Measurements from ENCODE around the gene DNAH7.
A peak's percentile ranks its signal among the peaks of the same experiment; 100 is the strongest.
"Not testable (repeated sequence)": the region's sequence is repeated elsewhere in the genome, so short reads cannot be mapped to it uniquely, and the experiment has no call there.

The DNAH7 gene

DNA sequence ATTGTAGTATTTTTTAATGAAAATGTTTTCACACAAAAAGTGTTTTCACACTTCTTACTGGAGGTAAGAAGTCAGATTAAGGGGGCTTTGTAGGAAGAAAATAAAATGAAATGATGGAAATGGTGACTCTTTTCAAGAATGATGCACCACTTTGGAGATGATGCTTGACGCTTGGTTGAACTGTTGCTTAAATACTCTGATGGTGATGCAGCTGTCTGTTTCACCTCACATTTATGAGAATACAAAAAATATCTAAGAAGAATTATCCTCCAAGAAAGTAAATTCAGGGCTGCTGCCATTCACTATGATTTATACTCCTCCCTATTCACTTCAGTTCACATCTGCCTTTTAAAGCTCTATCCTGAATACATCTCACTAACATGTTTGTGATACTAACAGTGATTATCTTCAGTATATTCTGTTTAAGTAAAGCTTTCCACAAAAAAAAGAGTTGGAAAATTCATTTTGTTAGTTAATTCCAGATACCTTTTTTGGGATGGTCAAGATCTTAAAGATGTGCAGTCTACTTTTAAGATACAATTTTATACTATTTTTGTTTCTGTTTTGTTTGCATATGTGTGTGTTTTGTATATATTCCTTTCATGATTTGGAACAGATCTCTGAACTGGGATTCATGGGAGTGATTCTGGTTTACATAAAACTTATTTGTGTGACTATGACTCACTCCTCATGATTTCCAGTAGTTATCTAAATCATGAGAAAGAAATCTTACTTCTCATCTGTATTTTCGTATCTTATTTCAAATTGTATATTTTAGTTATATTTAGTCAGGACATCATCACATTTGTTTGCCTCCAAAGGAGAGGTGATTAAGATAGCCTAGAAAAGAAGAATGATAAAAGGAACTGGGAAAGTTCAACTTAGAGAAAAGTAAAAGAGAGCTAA, 358.5 kb downstream of the DNAH7 start:
- DNase-seq: peak; percentile 81

DNA sequence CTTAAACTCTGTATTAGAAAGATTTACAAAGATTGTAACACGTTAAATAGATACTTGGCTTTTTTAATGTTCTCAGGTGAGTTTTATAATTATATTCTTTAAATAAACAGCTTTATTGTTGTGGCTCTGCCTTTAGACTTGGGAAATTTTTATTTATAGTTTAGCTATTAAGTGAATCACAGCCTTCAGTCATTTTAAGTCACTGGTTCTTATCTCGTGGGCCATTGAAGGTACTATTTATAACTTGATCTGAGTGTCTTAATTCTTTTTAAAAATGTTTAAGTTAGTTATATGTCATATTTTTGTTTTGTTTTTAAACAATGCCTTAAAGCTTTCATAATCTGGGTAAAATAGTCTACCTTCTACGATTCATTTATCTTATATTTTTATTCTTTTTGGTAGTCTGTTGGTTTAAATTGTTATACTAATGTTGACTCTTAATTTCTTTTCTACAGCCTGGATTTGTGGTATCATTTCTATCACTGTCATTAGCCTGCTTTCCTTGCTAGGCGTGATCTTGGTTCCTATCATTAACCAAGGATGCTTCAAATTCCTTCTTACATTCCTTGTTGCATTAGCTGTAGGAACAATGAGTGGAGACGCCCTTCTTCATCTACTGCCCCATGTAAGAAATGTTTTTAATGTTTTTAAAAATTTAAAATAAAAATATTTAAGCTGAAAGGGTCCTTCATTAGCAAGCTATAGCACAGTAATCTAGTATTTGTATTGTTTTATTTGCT, 362.3 kb downstream of the DNAH7 start:
- DNase-seq: peak; percentile 31

DNA sequence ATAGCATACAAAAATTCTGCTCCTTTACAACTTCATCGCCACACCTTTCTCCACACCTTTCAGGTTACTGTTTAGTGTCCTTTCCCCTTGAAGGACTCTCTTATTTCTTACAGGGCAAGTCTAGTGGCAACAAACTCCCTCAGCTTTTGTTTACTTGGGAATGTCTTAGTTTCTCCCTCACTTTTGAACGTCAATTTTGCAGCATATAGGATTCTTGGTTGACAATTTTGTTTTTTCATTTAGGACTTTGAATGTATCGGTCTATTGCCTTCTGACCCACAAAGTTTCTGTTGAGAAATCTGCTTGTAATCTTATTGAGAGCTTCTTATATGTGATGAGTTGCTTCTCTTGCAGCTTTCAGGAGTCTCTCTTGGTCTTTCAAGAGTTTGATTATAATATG, 368.2 kb downstream of the DNAH7 start:
- DNase-seq: no peak

DNA sequence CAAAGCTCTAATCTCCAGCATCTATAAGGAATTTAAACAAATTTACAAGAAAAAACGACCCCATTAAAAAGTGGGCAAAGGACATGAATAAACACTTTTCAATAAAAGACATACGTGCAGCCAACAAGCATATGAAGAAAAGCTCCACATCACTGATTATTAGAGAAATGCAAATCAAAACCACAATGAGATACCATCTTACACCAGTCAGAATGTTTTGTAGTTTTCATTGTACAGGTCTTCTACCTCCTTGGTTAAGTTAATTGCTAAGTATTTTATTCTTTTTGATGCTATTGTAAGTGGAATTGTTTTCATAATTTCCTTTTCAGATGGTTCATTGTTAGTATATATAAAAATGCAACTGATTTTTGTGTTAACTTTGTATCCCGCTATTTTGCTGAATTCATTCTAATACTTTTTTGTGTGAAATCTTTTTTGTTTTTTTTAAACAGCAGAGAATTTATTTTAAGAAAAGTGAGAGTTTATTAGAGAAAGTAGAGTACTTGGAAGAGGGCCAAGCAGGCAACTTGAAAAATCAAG, 370.9 kb downstream of the DNAH7 start:
- no peak for DNase-seq

DNA sequence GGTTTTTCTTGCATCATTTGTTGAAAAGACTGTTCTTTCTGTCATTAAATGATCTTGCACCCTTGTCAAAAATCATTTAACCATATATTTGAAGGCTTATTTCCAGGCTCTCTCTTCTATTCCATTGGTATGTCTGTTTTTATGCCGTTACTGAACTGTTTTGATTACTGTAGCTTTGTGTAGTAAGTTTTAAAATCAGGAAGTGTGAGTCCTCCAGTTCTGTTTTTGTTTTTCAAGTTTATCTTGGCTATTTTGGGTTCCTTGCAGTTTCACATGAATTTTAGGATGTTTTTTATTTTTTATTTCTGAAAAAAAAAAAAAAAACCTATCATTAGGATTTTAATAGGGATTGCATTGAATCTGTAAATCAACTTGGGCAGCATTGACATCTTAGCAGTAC, 372.6 kb downstream of the DNAH7 start:
- DNase-seq: no peak

DNA sequence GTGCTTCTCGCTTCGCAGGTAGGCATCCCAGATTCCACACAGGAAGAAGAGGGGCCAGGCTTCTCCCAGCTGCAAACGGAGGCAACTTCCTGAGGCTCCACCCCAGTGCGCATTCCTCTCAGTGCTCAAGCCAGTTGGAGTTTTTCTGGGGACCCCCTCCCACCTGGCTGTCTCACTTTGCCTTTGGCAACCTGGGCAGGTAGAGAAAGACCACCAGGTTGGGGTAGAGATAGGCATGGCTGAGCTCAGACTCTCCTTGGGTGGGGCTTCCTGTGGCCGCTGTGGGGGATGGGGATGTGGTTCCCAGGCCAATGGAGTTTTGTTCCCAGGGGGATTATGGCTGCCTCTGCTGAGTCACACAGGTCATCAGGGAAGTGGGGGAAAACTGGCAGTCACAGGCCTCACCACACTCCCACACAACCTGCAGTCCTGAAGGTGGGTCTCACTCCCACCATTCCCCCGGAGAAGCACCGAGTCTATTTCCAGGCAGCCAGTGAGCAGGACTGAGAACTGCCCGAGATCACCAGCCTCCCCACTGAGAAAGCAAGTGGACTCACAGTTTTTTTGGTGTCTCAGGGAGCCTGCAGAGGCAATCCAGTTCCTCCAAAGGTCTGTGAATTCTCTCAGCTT, 373.5 kb downstream of the DNAH7 start:
- no peak for DNase-seq

DNA sequence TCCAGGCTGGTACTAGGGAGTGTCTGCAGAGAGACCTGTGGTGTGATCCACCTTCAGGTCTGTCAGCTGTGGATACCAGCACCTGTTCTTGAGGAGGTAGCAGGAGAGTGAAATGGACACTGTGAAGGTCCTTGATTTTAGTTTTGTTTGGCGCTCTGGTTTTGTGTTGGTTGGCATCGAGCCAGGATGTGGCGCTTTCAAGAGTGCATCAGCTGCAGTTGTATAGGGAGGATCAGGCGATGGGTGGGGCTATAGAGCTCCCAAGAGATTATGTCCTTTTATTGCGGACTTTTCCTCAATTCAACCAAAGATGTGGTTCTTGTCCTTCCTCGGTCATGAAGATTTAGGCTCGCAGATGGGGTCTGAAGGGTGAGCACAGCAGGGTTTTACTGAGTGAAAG, 374.1 kb downstream of the DNAH7 start:
- no peak for DNase-seq

DNA sequence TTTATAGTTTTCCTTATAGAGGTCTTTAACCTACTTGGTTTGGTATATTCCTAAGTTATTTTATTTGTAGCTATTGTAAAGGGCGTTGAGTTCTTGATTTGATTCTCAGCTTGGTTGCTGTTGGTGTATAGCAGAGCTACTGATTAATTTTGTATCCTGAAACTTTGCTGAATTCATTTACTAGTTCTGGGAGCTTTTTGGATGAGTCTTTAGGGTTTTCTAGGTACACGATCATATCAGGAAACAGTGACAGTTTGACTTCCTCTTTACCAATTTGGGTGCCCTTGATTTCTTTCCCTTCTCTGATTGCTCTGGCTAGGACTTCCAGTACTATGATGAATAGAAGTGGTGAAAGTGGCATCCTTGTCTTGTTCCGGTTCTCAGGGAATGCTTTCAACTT, 376.1 kb downstream of the DNAH7 start:
- not testable (repeated sequence) for DNase-seq

Data from HCEC 1CT (cell line).